Panc1 (cell line): ENCODE data around the gene SPRED3. TPM values are rescaled to one million over a fixed set of nuclear protein-coding genes. Genes with fewer than 3 reads are reported as not detected.

Source experiments
- ATAC-seq: fragments of 200-7000 bp; cut with Tn5 transposase; 2 replicates; pipeline ENCODE4 v1.9.1; 2020; ENCODE audit warnings: mild to moderate bottlenecking, moderate library complexity
- BruUV-seq: library from RNA; stranded (reverse); fragments of 400-500 nt; replicated peaks from 2 replicates; lab custom pipeline; 2021; lab: Mats Ljungman, UMichigan
- CTCF ChIA-PET: fragments of 300-600 bp; sonication (Branson Sonifier 250); formaldehyde crosslinking; loops from one replicate; lab custom pipeline; 2022; ENCODE audit warnings: antibody characterized with exemption; lab: Charles Lee
- POLR2A ChIA-PET: fragments of 300-600 bp; sonication (Branson Sonifier 250); formaldehyde crosslinking; loops from one replicate; lab custom pipeline; 2022; ENCODE audit warnings: antibody characterized with exemption; lab: Charles Lee
- DNase-seq: peaks from one replicate; pipeline ENCODE4 v3.0.0-alpha.2; 2010; ENCODE audit warnings: low read depth, low spot score
- H3K27ac ChIP-seq: 2 replicates; pipeline ENCODE4 v1.5.1; 2011; ENCODE audit warnings: mild to moderate bottlenecking, low read length, inconsistent platforms
- H3K27me3 ChIP-seq: fragments of 200-500 bp; sonication (Bioruptor generic); 2 replicates; pipeline ENCODE4 v1.6.0; 2014; ENCODE audit warnings: low read length, inconsistent platforms; ENCODE audit not compliant: control insufficient read depth, insufficient read depth
- H3K36me3 ChIP-seq: fragments of 200-500 bp; sonication (Bioruptor generic); 2 replicates; pipeline ENCODE4 v1.5.1; 2014; ENCODE audit warnings: inconsistent platforms, mild to moderate bottlenecking, low read length, moderate library complexity; ENCODE audit not compliant: control insufficient read depth, insufficient read depth
- H3K4me1 ChIP-seq: 2 replicates; pipeline ENCODE4 v1.5.1; 2011; ENCODE audit warnings: inconsistent platforms, mild to moderate bottlenecking, low read length, moderate library complexity; ENCODE audit not compliant: control insufficient read depth, insufficient read depth
- H3K4me3 ChIP-seq, 2 experiments: 2 replicates each; pipeline ENCODE4 v1.5.1; 2011 to 2012; ENCODE audit warnings: low read depth in 2 of 2, low read length in 2 of 2, mild to moderate bottlenecking in 2 of 2, inconsistent platforms in 1 of 2, moderate library complexity in 1 of 2
- H3K9me3 ChIP-seq: fragments of 200-500 bp; sonication (Bioruptor generic); 2 replicates; pipeline ENCODE4 v1.5.1; 2014; ENCODE audit warnings: low read depth, mild to moderate bottlenecking, inconsistent platforms, low read length, moderate library complexity; ENCODE audit not compliant: control insufficient read depth, insufficient read depth
- CTCF ChIP-seq: fragments of 450-650 bp; IDR thresholded peaks from 2 replicates; pipeline ENCODE4 v1.5.1; 2017; ENCODE audit warnings: mild to moderate bottlenecking
- POLR2AphosphoS5 ChIP-seq: IDR thresholded peaks from 2 replicates; pipeline ENCODE4 v1.6.1; 2012; ENCODE audit warnings: mild to moderate bottlenecking, low read depth, low read length, moderate library complexity
- REST ChIP-seq, 2 experiments: IDR thresholded peaks; 2 replicates each; pipeline ENCODE4 v1.6.1; 2011 to 2012; ENCODE audit warnings: low read depth in 2 of 2, control low read depth in 1 of 2, low read length in 1 of 2, mild to moderate bottlenecking in 1 of 2, moderate library complexity in 1 of 2; ENCODE audit not compliant: insufficient read depth in 1 of 2
- SIN3A ChIP-seq: IDR thresholded peaks from 2 replicates; pipeline ENCODE4 v1.6.1; 2012; ENCODE audit warnings: low read depth, mild to moderate bottlenecking, low read length, moderate library complexity, borderline replicate concordance; ENCODE audit not compliant: insufficient read depth
- TCF7L2 ChIP-seq: IDR thresholded peaks from 2 replicates; pipeline ENCODE4 v1.6.1; 2011; ENCODE audit warnings: mild to moderate bottlenecking, low read depth, low read length, inconsistent platforms
- in situ Hi-C: cut with HindIII; loops from 2 replicates; pipeline ENCODE4 v1.10.0; 2016; ENCODE audit warnings: low sequenced_read_pairs, low pct_unique_long_range_greater_than_20kb
- intact Hi-C: fragments of 100-400 bp; cut with micrococcal nuclease; formaldehyde crosslinking; loops from one replicate; pipeline ENCODE4 v1.10.0; 2022; ENCODE audit not compliant: unreplicated experiment
- total RNA-seq: library from RNA; stranded (reverse); gene quantifications from one replicate; pipeline ENCODE4 v1.2.1, GENCODE V29; 2021; ENCODE audit not compliant: unreplicated experiment

The SPRED3 gene
- total RNA-seq, 1 experiment from 2014 or later: 3.8 TPM

GRCh38 chr19:38399081-38399480 is 10.6 kb downstream of the SPRED3 start:
- ChIA-PET POLR2A (interaction anchor here (0.6 kb wide), 1 partner anchor 21 kb away, joined by 3 read pairs; no protein-coding TSS in a partner anchor), CTCF (no interaction called here)
- ATAC-seq: no peak
- Histone ChIP-seq H3K4me1 (peaks cover 3% of the 10 kb centered on the region; the same call in 1 of the 2 replicates), H3K27ac (no peak overlapping the region), H3K36me3 (no peaks in the 10 kb centered on the region), H3K27me3 (no peaks in the 10 kb centered on the region), H3K4me3 (no peak overlapping the region), H3K9me3 (no peaks in the 10 kb centered on the region)
- no peak for DNase-seq
- in situ Hi-C loops: no loop called here
- TF ChIP-seq TCF7L2: no peak
- intact Hi-C loops: no loop called here
- BruUV-seq: no TSS peak

- Histone ChIP-seq H3K36me3 (no peaks in the 10 kb centered on the region), H3K27ac (no peak overlapping the region), H3K4me3 (no peak overlapping the region), H3K4me1 (peaks cover 3% of the 10 kb centered on the region; the same call in 1 of the 2 replicates), H3K27me3 (no peaks in the 10 kb centered on the region), H3K9me3 (no peaks in the 10 kb centered on the region)
- DNase-seq (no peak), ATAC-seq (no peak)
- no peak for TF ChIP-seq POLR2AphosphoS5
- no peak for TF ChIP-seq CTCF
- no peak for TF ChIP-seq TCF7L2
- CTCF ChIA-PET: no interaction called here
- in situ Hi-C loops (no loop called here), intact Hi-C loops (no loop called here)
- BruUV-seq: no TSS peak
- POLR2A ChIA-PET: interaction anchor here (0.6 to 1.3 kb wide), 3 partner anchors 12 to 25 kb away, joined by 3 read pairs; partner anchors contain the start of genes GGN and PSMD8
Observed at GRCh38 chr19:38399537-38399936, 11.0 kb downstream of the SPRED3 start.

- in situ Hi-C loops (no loop called here), intact Hi-C loops (loop anchor here (10.0 kb wide), 1 partner anchor 234 kb away; no protein-coding TSS in a partner anchor)
- ChIA-PET POLR2A (interaction anchor here (0.9 to 1.3 kb wide), 2 partner anchors 13 to 26 kb away, joined by 3 read pairs; partner anchors contain the start of genes GGN and PSMD8), CTCF (no interaction called here)
- ATAC-seq (no peak), DNase-seq (no peak)
- BruUV-seq: no TSS peak
- H3K27me3 ChIP-seq: no peaks in the 10 kb centered on the region
- H3K4me1 ChIP-seq: peaks cover 3% of the 10 kb centered on the region; the same call in 1 of the 2 replicates
- no peaks in the 10 kb centered on the region for H3K36me3 ChIP-seq
- TF ChIP-seq TCF7L2: no peak
- no peak for TF ChIP-seq CTCF
- TF ChIP-seq SIN3A: no peak
- TF ChIP-seq REST (IDR thresholded peaks at IDR 0.05; ENCODE audit: insufficient read depth in 1 of 2, low read depth in 2 of 2, low read length in 1 of 2): no peak
- no peak for TF ChIP-seq POLR2AphosphoS5
- no peaks in the 10 kb centered on the region for H3K9me3 ChIP-seq
- no peak overlapping the region for H3K4me3 ChIP-seq
- no peak overlapping the region for H3K27ac ChIP-seq
Observed at GRCh38 chr19:38400361-38400760, 11.9 kb downstream of the SPRED3 start.
